Measurements from ENCODE around the gene CIDEB. TPM values are rescaled to one million over a fixed set of nuclear protein-coding genes. Genes with fewer than 3 reads are reported as not detected.

Gene CIDEB
- total and polyA plus RNA-seq, 2 donors (not counting 1 experiment from before 2014, with no cell fraction given): 26.2 to 32.8 TPM

- TF ChIP-seq CTCF (IDR thresholded peaks at IDR 0.05) (no peak), EZH2 (IDR thresholded peaks at IDR 0.05; ENCODE audit: borderline replicate concordance, insufficient read depth, low read depth, low read length, poor library complexity, severe bottlenecking) (no peak)
- Histone ChIP-seq H2AFZ (ENCODE audit: insufficient read depth, low read depth, low read length, poor library complexity, severe bottlenecking) (no peak overlapping the region), H3K79me2 (ENCODE audit: control insufficient read depth, insufficient read depth, low read length) (peaks cover 4% of the 10 kb centered on the region), H3K4me1 (ENCODE audit: control insufficient read depth in 2 of 2, insufficient read depth in 2 of 2, low read length in 2 of 2) (peaks cover 36 to 41% of the 10 kb centered on the region in 2 donors), H3K9ac (ENCODE audit: low read length) (no peak overlapping the region), H3K4me2 (replicated peaks; ENCODE audit: low read depth, low read length, poor library complexity, severe bottlenecking) (no peak overlapping the region), H3K36me3 (replicated peaks in 1 of 2; ENCODE audit: control extremely low read depth in 1 of 2, control insufficient read depth in 1 of 2, extremely low read depth in 1 of 2, insufficient read depth in 2 of 2, low read length in 1 of 2) (no peaks in the 10 kb centered on the region), H3K9me3 (ENCODE audit: control extremely low read depth in 1 of 3, control insufficient read depth in 2 of 3, insufficient read depth in 1 of 3, low read length in 2 of 3) (peaks cover 0 to 5% (median 0%) of the 10 kb centered on the region in 3 donors), H3K4me3 (ENCODE audit: control extremely low read depth in 1 of 5, extremely low read depth in 1 of 5, insufficient read depth in 1 of 5, low read depth in 2 of 5, low read length in 4 of 5) (no peak overlapping the region), H3K27ac (ENCODE audit: low read length in 2 of 2) (no peak overlapping the region), H4K20me1 (ENCODE audit: control insufficient read depth, insufficient read depth, low read length, poor library complexity, severe bottlenecking) (peaks cover 10% of the 10 kb centered on the region), H3K27me3 (replicated peaks in 1 of 4; ENCODE audit: control extremely low read depth in 1 of 4, control insufficient read depth in 3 of 4, insufficient read depth in 4 of 4, low read length in 3 of 4) (peaks cover 0 to 27% (median 14%) of the 10 kb centered on the region in 4 experiments)
- H3K27ac Mint-ChIP-seq: peak overlapping the region; percentile 20
- no peaks in the 10 kb centered on the region for H3K9me3 Mint-ChIP-seq (ENCODE audit: insufficient read depth)
- 66% methylated on average over 9 of the region's 9 CpGs for WGBS (ENCODE audit: insufficient coverage)
- intact Hi-C loops (cut with micrococcal nuclease): loop anchor here (10.0 kb wide), 1 partner anchor 345 kb away; no protein-coding TSS in a partner anchor
- H3K4me3 Mint-ChIP-seq: no peak overlapping the region
- CTCF ChIA-PET: interaction anchor here (1.7 to 16.1 kb wide), 4 partner anchors 16 to 101 kb away, joined by 6 to 650 read pairs (median 75); partner anchors contain the start of genes CBLN3, CIDEB, KHNYN and LTB4R
- POLR2A ChIA-PET: no interaction called here
- peak; percentile 22 for DNase-seq
- peaks cover 38% of the 10 kb centered on the region for H3K4me1 Mint-ChIP-seq
- peaks cover 11% of the 10 kb centered on the region for H3K27me3 Mint-ChIP-seq
- no peak for ATAC-seq (ENCODE audit: low read depth)
Measured at GRCh38 chr14:24329736-24330135, 22.0 kb upstream of the CIDEB start.

GRCh38 chr14:24329073-24329663, 21.4 kb upstream of the CIDEB start:
- TF ChIP-seq EZH2 (IDR thresholded peaks at IDR 0.05; ENCODE audit: borderline replicate concordance, insufficient read depth, low read depth, low read length, poor library complexity, severe bottlenecking) (no peak), CTCF (IDR thresholded peaks at IDR 0.05) (no peak)
- POLR2A ChIA-PET: no interaction called here
- Histone ChIP-seq H4K20me1 (ENCODE audit: control insufficient read depth, insufficient read depth, low read length, poor library complexity, severe bottlenecking) (peaks cover 5% of the 10 kb centered on the region), H3K27ac (ENCODE audit: low read length in 2 of 2) (no peak overlapping the region), H3K79me2 (ENCODE audit: control insufficient read depth, insufficient read depth, low read length) (peaks cover 3% of the 10 kb centered on the region), H3K4me1 (ENCODE audit: control insufficient read depth in 2 of 2, insufficient read depth in 2 of 2, low read length in 2 of 2) (peaks cover 31 to 35% of the 10 kb centered on the region in 2 donors), H3K9me3 (ENCODE audit: control extremely low read depth in 1 of 3, control insufficient read depth in 2 of 3, insufficient read depth in 1 of 3, low read length in 2 of 3) (peaks cover 0 to 3% (median 0%) of the 10 kb centered on the region in 3 donors), H3K27me3 (replicated peaks in 1 of 4; ENCODE audit: control extremely low read depth in 1 of 4, control insufficient read depth in 3 of 4, insufficient read depth in 4 of 4, low read length in 3 of 4) (peaks cover 0 to 21% (median 11%) of the 10 kb centered on the region in 4 experiments), H3K4me3 (ENCODE audit: control extremely low read depth in 1 of 5, extremely low read depth in 1 of 5, insufficient read depth in 1 of 5, low read depth in 2 of 5, low read length in 4 of 5) (no peak overlapping the region), H2AFZ (ENCODE audit: insufficient read depth, low read depth, low read length, poor library complexity, severe bottlenecking) (no peak overlapping the region), H3K9ac (ENCODE audit: low read length) (no peak overlapping the region), H3K36me3 (replicated peaks in 1 of 2; ENCODE audit: control extremely low read depth in 1 of 2, control insufficient read depth in 1 of 2, extremely low read depth in 1 of 2, insufficient read depth in 2 of 2, low read length in 1 of 2) (no peaks in the 10 kb centered on the region), H3K4me2 (replicated peaks; ENCODE audit: low read depth, low read length, poor library complexity, severe bottlenecking) (no peak overlapping the region)
- CTCF ChIA-PET: interaction anchor here (1.6 to 16.1 kb wide), 4 partner anchors 16 to 101 kb away, joined by 3 to 650 read pairs (median 43); partner anchors contain the start of genes CBLN3, CIDEB, KHNYN and LTB4R
- Mint-ChIP-seq H3K9me3 (ENCODE audit: insufficient read depth) (no peaks in the 10 kb centered on the region), H3K4me1 (peaks cover 35% of the 10 kb centered on the region), H3K27me3 (peaks cover 9% of the 10 kb centered on the region), H3K4me3 (no peak overlapping the region), H3K27ac (no peak overlapping the region)
- intact Hi-C loops (cut with micrococcal nuclease): no loop called here
- ATAC-seq (ENCODE audit: low read depth): no peak
- 94% methylated on average over 8 of the region's 12 CpGs for WGBS (ENCODE audit: insufficient coverage)
- DNase-seq: no peak

Data from B cell (primary cell).